K562 (cell line): ENCODE results near the gene DOK7.

Source experiments
- KDM5B ChIP-seq: fragments of 200-600 bp; sonication (generic); IDR thresholded peaks from 2 replicates; pipeline ENCODE4 v1.6.1; 2012; ENCODE audit warnings: low read depth, mild to moderate bottlenecking, moderate library complexity, low read length, control low read depth, inconsistent platforms; ENCODE audit not compliant: insufficient replicate concordance
- NUFIP1 ChIP-seq: fragments of 450-650 bp; IDR thresholded peaks from 2 replicates; pipeline ENCODE4 v1.6.1; 2018; ENCODE audit not compliant: partially characterized antibody
- TCF7 ChIP-seq: sonication (generic); IDR thresholded peaks from 2 replicates; pipeline ENCODE4 v1.6.1; 2016; ENCODE audit warnings: antibody characterized with exemption, borderline replicate concordance
- TCF7L2 ChIP-seq: fragments of 150-350 bp; IDR thresholded peaks from 2 replicates; pipeline ENCODE4 v1.6.1; 2016; ENCODE audit warnings: low read depth, mild to moderate bottlenecking, low read length, moderate library complexity
- TFAM ChIP-seq: fragments of 250-450 bp; sonication (Bioruptor Pico); conservative IDR thresholded peaks from 2 replicates; pipeline ENCODE4 v1.5.0; 2021; ENCODE audit warnings: mild to moderate bottlenecking, moderate library complexity
- ZBTB17 ChIP-seq: fragments of 450-650 bp; formaldehyde crosslinking; IDR thresholded peaks from 2 replicates; pipeline ENCODE4 v1.4.0; 2020; ENCODE audit warnings: mild to moderate bottlenecking
- ZNF133 ChIP-seq: fragments of 250-450 bp; sonication (Bioruptor Pico); IDR thresholded peaks from 2 replicates; pipeline ENCODE4 v1.4.0; 2020; ENCODE audit warnings: mild to moderate bottlenecking
- ZNF551 ChIP-seq: fragments of 250-450 bp; sonication (Bioruptor Pico); IDR thresholded peaks from 2 replicates; pipeline ENCODE4 v1.5.0; 2021; ENCODE audit warnings: mild to moderate bottlenecking, moderate library complexity
- ZNF696 ChIP-seq: fragments of 250-450 bp; sonication (Bioruptor Pico); conservative IDR thresholded peaks from 2 replicates; pipeline ENCODE4 v1.4.0; 2020; ENCODE audit warnings: mild to moderate bottlenecking, moderate library complexity
- TF ChIP-seq, protein P1 (sequence below), 3 experiments: IDR thresholded peaks in 2 of 3; conservative IDR thresholded peaks in 1 of 3; 2 replicates each; pipeline ENCODE4 v1.5.1; 2011 to 2012; ENCODE audit warnings: low read length in 3 of 3, mild to moderate bottlenecking in 3 of 3, control low read depth in 2 of 3, improper control_type of control experiment in 1 of 3, inconsistent platforms in 1 of 3, low read depth in 1 of 3, mixed read lengths in 1 of 3, moderate library complexity in 1 of 3; ENCODE audit not compliant: insufficient read depth in 2 of 3
- TF ChIP-seq, protein P2 (sequence below): sonication (generic); formaldehyde crosslinking; IDR thresholded peaks from 2 replicates; pipeline ENCODE4 v1.8.0; 2022; ENCODE audit warnings: mild to moderate bottlenecking, missing genetic modification reagents
- TF ChIP-seq, protein P3 (sequence below): sonication (generic); formaldehyde crosslinking; IDR thresholded peaks from 2 replicates; pipeline ENCODE4 v1.8.0; 2022; ENCODE audit warnings: mild to moderate bottlenecking, low read depth, missing genetic modification reagents

DNA sequence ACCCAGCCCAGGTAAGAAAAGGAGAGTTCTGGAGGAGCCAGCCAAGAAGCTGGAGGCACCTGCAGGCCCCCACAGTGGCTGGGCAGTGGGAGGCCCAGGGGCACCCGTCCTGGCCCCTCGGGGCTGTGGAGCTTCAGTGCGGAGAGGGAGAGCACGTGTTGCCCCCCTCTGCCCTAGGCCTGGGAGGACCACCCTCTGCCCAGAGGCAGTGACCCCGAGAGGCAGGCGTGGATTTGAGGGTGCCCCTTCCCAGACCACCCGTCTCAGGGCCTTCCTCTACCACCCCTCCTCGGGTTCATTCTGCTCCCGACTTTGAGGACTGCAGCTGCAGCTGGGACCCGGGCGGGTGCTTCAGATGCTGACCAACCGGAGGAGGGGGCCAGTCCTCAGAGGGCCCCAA is 33.5 kb upstream of the DOK7 start:
- TF ChIP-seq ZNF133 (no peak), TFAM (CRISPR knock-in tag) (no peak), ZNF551 (CRISPR knock-in tag) (no peak), NUFIP1 (no peak), TCF7L2 (no peak), TCF7 (no peak), KDM5B (no peak), ZBTB17 (CRISPR knock-in tag) (no peak), ZNF696 (CRISPR knock-in tag) (no peak)
- TF ChIP-seq, protein P1, sequence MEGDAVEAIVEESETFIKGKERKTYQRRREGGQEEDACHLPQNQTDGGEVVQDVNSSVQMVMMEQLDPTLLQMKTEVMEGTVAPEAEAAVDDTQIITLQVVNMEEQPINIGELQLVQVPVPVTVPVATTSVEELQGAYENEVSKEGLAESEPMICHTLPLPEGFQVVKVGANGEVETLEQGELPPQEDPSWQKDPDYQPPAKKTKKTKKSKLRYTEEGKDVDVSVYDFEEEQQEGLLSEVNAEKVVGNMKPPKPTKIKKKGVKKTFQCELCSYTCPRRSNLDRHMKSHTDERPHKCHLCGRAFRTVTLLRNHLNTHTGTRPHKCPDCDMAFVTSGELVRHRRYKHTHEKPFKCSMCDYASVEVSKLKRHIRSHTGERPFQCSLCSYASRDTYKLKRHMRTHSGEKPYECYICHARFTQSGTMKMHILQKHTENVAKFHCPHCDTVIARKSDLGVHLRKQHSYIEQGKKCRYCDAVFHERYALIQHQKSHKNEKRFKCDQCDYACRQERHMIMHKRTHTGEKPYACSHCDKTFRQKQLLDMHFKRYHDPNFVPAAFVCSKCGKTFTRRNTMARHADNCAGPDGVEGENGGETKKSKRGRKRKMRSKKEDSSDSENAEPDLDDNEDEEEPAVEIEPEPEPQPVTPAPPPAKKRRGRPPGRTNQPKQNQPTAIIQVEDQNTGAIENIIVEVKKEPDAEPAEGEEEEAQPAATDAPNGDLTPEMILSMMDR (IDR thresholded peaks at IDR 0.05 in 2 of 3, conservative IDR thresholded peaks at IDR 0.05 in 1 of 3; ENCODE audit: insufficient read depth in 2 of 3, low read depth in 1 of 3, low read length in 3 of 3): no peak
- TF ChIP-seq, protein P2, sequence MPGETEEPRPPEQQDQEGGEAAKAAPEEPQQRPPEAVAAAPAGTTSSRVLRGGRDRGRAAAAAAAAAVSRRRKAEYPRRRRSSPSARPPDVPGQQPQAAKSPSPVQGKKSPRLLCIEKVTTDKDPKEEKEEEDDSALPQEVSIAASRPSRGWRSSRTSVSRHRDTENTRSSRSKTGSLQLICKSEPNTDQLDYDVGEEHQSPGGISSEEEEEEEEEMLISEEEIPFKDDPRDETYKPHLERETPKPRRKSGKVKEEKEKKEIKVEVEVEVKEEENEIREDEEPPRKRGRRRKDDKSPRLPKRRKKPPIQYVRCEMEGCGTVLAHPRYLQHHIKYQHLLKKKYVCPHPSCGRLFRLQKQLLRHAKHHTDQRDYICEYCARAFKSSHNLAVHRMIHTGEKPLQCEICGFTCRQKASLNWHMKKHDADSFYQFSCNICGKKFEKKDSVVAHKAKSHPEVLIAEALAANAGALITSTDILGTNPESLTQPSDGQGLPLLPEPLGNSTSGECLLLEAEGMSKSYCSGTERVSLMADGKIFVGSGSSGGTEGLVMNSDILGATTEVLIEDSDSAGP (CRISPR knock-in tag): no peak
- TF ChIP-seq, protein P3, sequence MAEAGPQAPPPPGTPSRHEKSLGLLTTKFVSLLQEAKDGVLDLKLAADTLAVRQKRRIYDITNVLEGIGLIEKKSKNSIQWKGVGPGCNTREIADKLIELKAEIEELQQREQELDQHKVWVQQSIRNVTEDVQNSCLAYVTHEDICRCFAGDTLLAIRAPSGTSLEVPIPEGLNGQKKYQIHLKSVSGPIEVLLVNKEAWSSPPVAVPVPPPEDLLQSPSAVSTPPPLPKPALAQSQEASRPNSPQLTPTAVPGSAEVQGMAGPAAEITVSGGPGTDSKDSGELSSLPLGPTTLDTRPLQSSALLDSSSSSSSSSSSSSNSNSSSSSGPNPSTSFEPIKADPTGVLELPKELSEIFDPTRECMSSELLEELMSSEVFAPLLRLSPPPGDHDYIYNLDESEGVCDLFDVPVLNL (CRISPR knock-in tag): no peak
